K562 (cell line): ENCODE measurements around the gene MMP15. TPM values are rescaled to one million over a fixed set of nuclear protein-coding genes. Genes with fewer than 3 reads are reported as not detected.

Source experiments
- ATAC-seq: fragments of 200-7000 bp; cut with Tn5 transposase; 3 replicates; pipeline ENCODE4 v1.9.1; 2020; ENCODE audit warnings: moderate library complexity
- BruUV-seq: library from RNA; stranded (reverse); fragments of 400-500 nt; replicated peaks from 2 replicates; lab custom pipeline; 2021; lab: Mats Ljungman, UMichigan
- CTCF ChIA-PET: fragments of 300-600 bp; formaldehyde crosslinking; extraction: SDS; loops from one replicate; lab custom pipeline; 2021; ENCODE audit warnings: low intra/inter-chr PET ratio; lab: Yijun Ruan, JAX
- POLR2A ChIA-PET: fragments of 300-600, 350-650 bp; sonication (Branson Sonifier 250); formaldehyde crosslinking; extraction: SDS; loops from one replicate; lab custom pipeline; 2021; ENCODE audit warnings: antibody characterized with exemption, inconsistent platforms; lab: Yijun Ruan, JAX
- DNase-seq, 4 experiments: peaks; one replicate each; pipeline versions ENCODE4 v3.0.0 to v3.0.0-alpha.2; 2011 to 2018; ENCODE audit warnings: low spot score in 3 of 4, mixed read lengths in 3 of 4; ENCODE audit errors: extremely low read depth in 1 of 4
- FAIRE-seq: peaks from 2 replicates; lab custom pipeline; 2011; peaks lifted over from hg19 to GRCh38; lab: Jason Lieb, UNC
- H2AFZ ChIP-seq: 2 replicates; pipeline ENCODE4 v1.6.0; 2011; ENCODE audit warnings: low read depth, low read length, control low read depth, inconsistent platforms
- H3K27ac ChIP-seq: fragments of 200-600 bp; 3 replicates; pipeline ENCODE4 v1.8.0; 2011; ENCODE audit warnings: low read depth, mild to moderate bottlenecking, control low read depth, inconsistent platforms, low read length, moderate library complexity, mixed read lengths; ENCODE audit errors: extremely low read depth
- H3K27me3 ChIP-seq, 2 experiments: fragments of 300-600 bp in 1 of 2; 2 replicates in 1 of 2; 3 replicates in 1 of 2; pipeline versions ENCODE4 v1.6.0 to v1.8.0; 2011; ENCODE audit warnings: inconsistent platforms in 2 of 2, low read length in 2 of 2, mild to moderate bottlenecking in 1 of 2, mixed read lengths in 1 of 2, moderate library complexity in 1 of 2; ENCODE audit not compliant: control insufficient read depth in 2 of 2, insufficient read depth in 2 of 2
- H3K36me3 ChIP-seq: fragments of 300-600 bp; 3 replicates; pipeline ENCODE4 v1.8.0; 2011; ENCODE audit warnings: mild to moderate bottlenecking, low read length, inconsistent platforms; ENCODE audit not compliant: control insufficient read depth, insufficient read depth
- H3K4me1 ChIP-seq, 2 experiments: fragments of 200-600 bp in 1 of 2; replicated peaks in 1 of 2; 2 replicates in 1 of 2; 3 replicates in 1 of 2; pipeline versions ENCODE4 v1.5.1 to v1.8.0; 2011; ENCODE audit warnings: inconsistent platforms in 2 of 2, low read length in 2 of 2, mild to moderate bottlenecking in 1 of 2, mixed read lengths in 1 of 2, moderate library complexity in 1 of 2; ENCODE audit not compliant: control insufficient read depth in 2 of 2, insufficient read depth in 2 of 2
- H3K4me2 ChIP-seq: 2 replicates; pipeline ENCODE4 v1.6.1; 2011; ENCODE audit warnings: low read length, control low read depth, inconsistent platforms, mixed read lengths; ENCODE audit not compliant: insufficient read depth
- H3K4me3 ChIP-seq: fragments of 200-600 bp; sonication (generic), shearing (Covaris generic); 2 replicates; pipeline ENCODE4 v1.5.1; 2016; ENCODE audit warnings: control low read depth, inconsistent platforms
- H3K79me2 ChIP-seq: fragments of 200-600 bp; 3 replicates; pipeline ENCODE4 v1.8.0; 2011; ENCODE audit warnings: low read length, inconsistent platforms; ENCODE audit not compliant: control insufficient read depth, insufficient read depth
- H3K9ac ChIP-seq, 2 experiments: 2 replicates each; pipeline versions ENCODE4 v1.6.0 to v1.6.1; 2011; ENCODE audit warnings: low read depth in 2 of 2, low read length in 2 of 2, control low read depth in 1 of 2, inconsistent platforms in 1 of 2, mild to moderate bottlenecking in 1 of 2, mixed read lengths in 1 of 2; ENCODE audit not compliant: insufficient read depth in 1 of 2
- H3K9me1 ChIP-seq: one replicate; pipeline ENCODE4 v1.6.0; 2011; ENCODE audit warnings: inconsistent platforms, mild to moderate bottlenecking, low read length, moderate library complexity; ENCODE audit not compliant: control insufficient read depth, insufficient read depth
- H3K9me3 ChIP-seq: replicated peaks from 2 replicates; pipeline ENCODE4 v1.5.1; 2011; ENCODE audit warnings: low read depth, low read length, inconsistent platforms; ENCODE audit not compliant: control insufficient read depth, insufficient read depth
- H4K20me1 ChIP-seq: replicated peaks from 2 replicates; pipeline ENCODE4 v1.6.1; 2011; ENCODE audit warnings: low read length, inconsistent platforms, mixed read lengths; ENCODE audit not compliant: control insufficient read depth, insufficient read depth
- PTRF ChIP-seq: fragments of 450-650 bp; IDR thresholded peaks from 2 replicates; pipeline ENCODE4 v1.6.1; 2016; ENCODE audit warnings: mild to moderate bottlenecking, missing genetic modification characterization, missing compliant biosample characterization
- TOE1 ChIP-seq, 2 experiments: fragments of 450-650 bp in 1 of 2; sonication (generic) in 1 of 2; formaldehyde crosslinking in 1 of 2; IDR thresholded peaks; 2 replicates each; pipeline versions ENCODE4 v1.7.1 to v1.8.0; 2016 to 2022; ENCODE audit warnings: borderline replicate concordance in 2 of 2, mild to moderate bottlenecking in 2 of 2, antibody characterized with exemption in 1 of 2, inconsistent platforms in 1 of 2, low read depth in 1 of 2, missing genetic modification reagents in 1 of 2, moderate library complexity in 1 of 2
- ZMIZ1 ChIP-seq, 2 experiments: fragments of 150-350 bp in 1 of 2; IDR thresholded peaks; 2 replicates each; pipeline ENCODE4 v1.6.1; 2012 to 2016; ENCODE audit warnings: low read depth in 2 of 2, low read length in 2 of 2, mild to moderate bottlenecking in 1 of 2, moderate library complexity in 1 of 2
- WGBS: fragments of 100-300 bp; shearing (Covaris generic); methylation state at CpG from one replicate; pipeline ENCODE4 v1.1.6; 2016; ENCODE audit warnings: low coverage, mixed read lengths; ENCODE audit not compliant: insufficient coverage; ENCODE audit errors: missing lambda C conversion rate; 5-methylcytosine and 5-hydroxymethylcytosine counted together
- in situ Hi-C: fragments of 300-500 bp; cut with MboI; formaldehyde crosslinking; loops from 4 replicates; pipeline ENCODE4 v1.15.0; 2018; ENCODE audit warnings: inconsistent platforms, mixed read lengths
- intact Hi-C: fragments of 100-400 bp; cut with micrococcal nuclease; formaldehyde crosslinking; loops from 2 replicates; pipeline ENCODE4 v1.14.2; 2022
- polyA plus RNA-seq, 8 experiments: library from polyadenylated mRNA; depleted of rRNA in 4 of 8; stranded (reverse) in 5 of 8; unstranded in 3 of 8; fragments of >200 nt; fragmentation: Nextera tagmentation in 2 of 8; fragmentation: Illumina TruSeq in 1 of 8; extraction: Ambion mirVana in 2 of 8; extraction: Trizol in 1 of 8; gene quantifications; 2 replicates each; pipeline versions ENCODE4 v1.2.1 to v1.2.3, GENCODE V29; 2011 to 2014; ENCODE audit warnings: inconsistent platforms in 1 of 8, missing spikeins in 1 of 8
- total RNA-seq, 7 experiments: library from RNA; depleted of rRNA in 6 of 7; stranded (reverse); fragments of >200 nt in 6 of 7; fragmentation: Illumina TruSeq in 2 of 7; extraction: Trizol in 2 of 7; gene quantifications; 2 replicates each; pipeline versions ENCODE4 v1.2.1 to v1.2.3, GENCODE V29; 2011 to 2021; ENCODE audit warnings: low replicate concordance in 1 of 7

MMP15 gene
- total and polyA plus RNA-seq, 9 of the 15 experiments (the other 6 are each of a cell fraction or from before 2014, with no cell fraction given): 0.01 to 20.4 (median 5.5) TPM

- no peak for TF ChIP-seq ZMIZ1 (IDR thresholded peaks at IDR 0.05; ENCODE audit: low read depth in 2 of 2, low read length in 2 of 2)
Observed at GRCh38 chr16:57981636-57982035, 43.9 kb upstream of the MMP15 start (continued).

GRCh38 chr16:57982385-57982784 is 43.2 kb upstream of the MMP15 start:
- H3K4me3 ChIP-seq: no peak overlapping the region
- intact Hi-C loops (no loop called here), in situ Hi-C loops (no loop called here)
- ATAC-seq (no peak), FAIRE-seq (no peak), DNase-seq (no peak)
- H3K36me3 ChIP-seq: no peaks in the 10 kb centered on the region
- H3K4me2 ChIP-seq: no peak overlapping the region
- H3K4me1 ChIP-seq: peaks cover 14 to 45% of the 10 kb centered on the region in 2 experiments; a peak in 4 of 5 replicates
- BruUV-seq: no TSS peak
- CTCF ChIA-PET: no interaction called here
- TF ChIP-seq PTRF (tag) (no peak), TOE1 (IDR thresholded peaks at IDR 0.05; ENCODE audit: borderline replicate concordance) (no peak), TOE1 (CRISPR knock-in tag; IDR thresholded peaks at IDR 0.05; ENCODE audit: borderline replicate concordance, low read depth) (no peak)
- H2AFZ ChIP-seq: no peak overlapping the region; the same call in 1 of the 2 replicates
- no peak overlapping the region for H3K9ac ChIP-seq
- H3K9me1 ChIP-seq: no peaks in the 10 kb centered on the region
- H3K79me2 ChIP-seq: no peaks in the 10 kb centered on the region
- 55% methylated on average over 5 of the region's 5 CpGs for WGBS
- POLR2A ChIA-PET: interaction anchor here (1.0 kb wide), 1 partner anchor 11 kb away, joined by 4 read pairs; no protein-coding TSS in a partner anchor
- H3K27ac ChIP-seq: no peak overlapping the region
- H3K9me3 ChIP-seq: no peaks in the 10 kb centered on the region
- H4K20me1 ChIP-seq: no peaks in the 10 kb centered on the region
- no peaks in the 10 kb centered on the region for H3K27me3 ChIP-seq
